GM18498 (cell line): ENCODE results near the gene ABCA8.
"Not testable (repeated sequence)": the region's sequence is repeated elsewhere in the genome, so short reads cannot be mapped to it uniquely, and the experiment has no call there.

Experiments
- ATAC-seq: cut with Tn5 transposase; IDR thresholded peaks from one replicate; pipeline ENCODE4 v1.9.1; 2021; ENCODE audit warnings: mild to moderate bottlenecking, moderate library complexity; ENCODE audit not compliant: unreplicated experiment

The ABCA8 gene

DNA sequence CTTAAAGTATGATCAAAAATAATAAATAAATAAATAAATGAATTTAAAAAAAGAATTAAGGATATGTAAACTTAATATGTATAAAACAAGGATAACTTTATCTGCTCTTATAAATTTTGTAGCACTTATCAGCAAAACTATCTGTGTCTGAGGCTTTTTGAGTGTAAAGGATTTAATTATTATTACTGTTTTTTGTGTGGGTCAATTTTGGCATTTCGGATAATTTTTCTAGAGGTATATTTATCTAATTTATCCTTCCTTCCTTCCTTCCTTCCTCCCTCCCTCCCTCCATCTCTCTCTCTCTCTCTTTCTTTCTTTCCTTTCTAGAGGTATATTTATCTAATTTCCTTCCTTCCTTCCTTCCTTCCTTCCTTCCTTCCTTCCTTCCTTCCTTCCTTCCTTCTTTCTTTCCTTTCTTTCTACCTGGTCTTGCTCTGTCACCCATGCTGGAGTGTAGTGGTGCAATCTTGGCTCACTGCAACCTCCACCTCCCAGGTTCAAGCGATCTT, 120.8 kb downstream of the ABCA8 start:
- ATAC-seq: no peak

DNA sequence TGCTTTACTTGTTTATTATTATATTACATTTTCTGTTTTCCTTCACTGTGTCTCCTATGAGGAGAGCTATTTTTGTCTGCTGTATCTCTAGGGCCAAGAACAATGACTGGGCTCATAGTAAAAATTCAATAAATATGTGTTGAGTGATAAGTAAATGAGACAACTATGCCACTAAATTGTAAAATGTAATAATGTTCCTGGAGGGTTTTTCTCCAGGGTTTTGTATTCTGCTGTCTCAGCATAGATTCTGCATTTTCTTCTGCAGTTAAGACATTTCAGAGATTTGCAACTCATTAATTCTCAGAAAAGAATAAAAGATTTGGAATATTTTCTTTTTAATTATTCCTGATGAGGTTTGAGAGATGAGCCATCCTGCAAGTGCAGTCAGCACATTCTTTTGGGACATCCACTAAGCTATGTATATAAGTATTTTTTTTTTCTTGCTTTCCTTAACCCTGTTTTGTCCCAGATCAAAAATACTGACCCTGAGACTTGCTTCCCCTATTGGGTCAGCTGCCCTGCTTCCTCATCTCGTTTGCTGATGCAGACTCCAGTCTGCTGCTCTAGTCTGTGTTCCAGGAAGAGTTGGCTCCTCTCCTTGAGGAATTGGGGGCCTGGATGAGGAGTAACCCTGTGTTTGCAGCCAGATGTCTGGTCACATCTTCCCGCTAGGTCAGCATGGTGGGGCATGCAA, 122.9 kb downstream of the ABCA8 start:
- ATAC-seq: no peak

DNA sequence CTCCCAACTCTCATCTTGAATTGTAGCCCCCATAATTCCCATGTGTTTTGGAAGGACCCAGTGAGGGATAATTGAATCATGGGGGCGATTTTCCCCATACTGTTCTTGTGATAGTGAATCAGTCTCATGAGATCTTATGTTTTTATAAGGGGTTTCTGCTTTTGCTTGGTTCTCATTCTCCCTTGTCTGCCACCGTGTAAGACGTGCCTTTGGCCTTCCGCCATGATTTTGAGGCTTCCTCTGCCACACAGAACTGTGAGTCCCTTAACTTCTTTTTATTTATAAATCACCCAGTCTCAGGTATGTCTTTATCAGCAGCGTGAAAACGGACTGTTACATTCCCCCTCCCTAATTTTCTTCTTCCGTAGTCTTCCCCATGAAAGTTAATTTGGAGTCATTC, 124.0 kb downstream of the ABCA8 start:
- no peak for ATAC-seq

DNA sequence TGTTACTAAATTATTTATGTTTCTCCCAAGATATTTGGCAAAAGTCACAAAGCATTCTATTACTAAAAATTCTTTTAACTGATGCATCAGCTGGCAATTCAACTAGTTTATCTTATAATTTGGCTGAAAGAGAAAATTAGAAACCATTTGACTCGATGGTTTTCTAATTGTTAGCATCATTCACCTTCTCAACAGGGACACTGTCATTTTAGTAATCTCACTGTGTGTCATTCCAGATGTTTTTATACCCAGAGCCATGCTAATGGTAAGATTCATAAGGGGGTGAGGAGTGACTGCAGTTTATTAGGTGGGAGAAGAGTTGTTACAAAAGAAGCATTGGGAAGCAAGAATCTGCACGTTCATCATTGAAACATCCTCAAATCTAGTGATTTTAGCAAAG, 124.9 kb downstream of the ABCA8 start:
- no peak for ATAC-seq

DNA sequence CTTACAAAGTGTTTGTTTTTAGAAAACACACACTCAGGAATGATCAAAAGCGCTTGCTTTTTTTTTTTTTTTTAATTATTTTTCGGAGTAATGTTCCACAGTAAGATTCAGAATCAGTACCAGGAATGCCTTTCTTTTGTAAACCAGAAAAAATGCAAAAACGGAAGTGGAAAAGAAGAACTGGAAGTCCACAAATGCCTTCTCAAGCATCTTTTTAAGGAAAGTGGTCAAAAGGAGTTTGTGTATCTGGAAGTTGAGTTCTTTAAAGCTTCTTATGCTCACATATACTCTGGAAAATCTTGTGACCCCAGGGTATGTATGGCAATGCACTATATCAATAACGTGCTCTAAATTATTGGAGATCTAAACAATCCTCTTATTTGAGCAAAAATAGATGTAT, 126.0 kb downstream of the ABCA8 start:
- ATAC-seq: no peak

DNA sequence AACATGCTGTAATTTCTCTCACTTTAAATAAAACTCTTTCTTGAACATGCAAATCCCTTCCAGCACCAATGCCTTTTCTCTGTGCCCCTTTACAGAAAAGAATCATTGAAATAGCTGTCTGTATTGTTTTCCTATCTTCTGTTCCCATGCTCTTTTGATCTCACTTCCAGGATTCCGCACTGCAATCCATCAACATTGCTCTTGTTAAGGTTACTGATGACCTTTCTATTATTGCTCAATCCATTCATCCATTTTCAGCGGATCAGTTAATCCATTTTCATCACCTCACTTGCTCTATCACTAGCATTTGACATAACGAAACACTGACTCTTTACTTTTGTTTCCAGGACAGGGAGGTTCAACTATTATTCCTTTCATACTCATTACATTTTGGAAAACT, 130.5 kb downstream of the ABCA8 start:
- ATAC-seq: no peak

DNA sequence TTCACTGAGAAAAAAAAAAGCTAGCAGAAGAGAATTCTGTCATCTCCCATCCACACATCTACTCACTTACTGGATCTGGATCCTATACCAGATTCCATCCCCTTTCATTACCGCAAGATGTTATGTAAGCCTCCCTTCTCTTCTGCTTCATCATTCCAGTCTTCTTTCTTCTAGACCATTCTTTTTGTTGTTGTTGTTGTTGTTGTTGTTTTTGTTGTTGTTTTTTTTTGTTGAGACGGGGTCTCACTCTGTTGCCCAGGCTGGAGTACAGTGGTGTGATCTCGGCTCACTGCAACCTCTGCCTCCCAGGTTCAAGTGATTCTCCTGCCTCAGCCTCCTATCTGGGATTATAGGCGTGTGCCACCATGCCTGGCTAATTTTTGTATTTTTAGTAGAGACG, 131.0 kb downstream of the ABCA8 start:
- ATAC-seq: not testable (repeated sequence)

DNA sequence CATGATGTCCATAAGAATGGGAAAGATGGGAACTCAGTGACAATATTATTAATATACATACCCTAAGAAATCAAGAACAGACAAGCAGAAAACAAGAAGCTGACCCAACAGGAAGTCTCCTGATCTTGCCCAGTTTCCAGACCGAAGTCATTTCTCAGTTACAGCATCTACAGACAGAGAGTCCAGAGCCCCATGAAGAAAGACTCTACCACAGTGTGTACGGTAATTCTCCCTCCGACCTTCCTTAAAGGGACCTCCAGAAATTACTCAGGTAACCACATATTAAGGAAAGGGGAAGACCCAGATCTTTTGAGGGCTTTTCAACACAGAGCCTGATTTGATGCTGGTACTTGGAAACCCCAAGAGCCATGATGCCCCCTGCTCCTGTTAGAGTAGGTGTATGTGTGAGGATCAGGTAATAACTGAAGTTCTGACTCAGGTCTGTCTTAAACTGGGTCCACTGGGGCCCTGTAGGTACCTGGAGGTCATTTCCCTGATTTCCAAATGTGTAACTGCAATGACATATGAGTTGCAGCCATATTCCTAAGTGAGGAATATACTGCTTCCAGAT, 132.4 kb downstream of the ABCA8 start:
- no peak for ATAC-seq

DNA sequence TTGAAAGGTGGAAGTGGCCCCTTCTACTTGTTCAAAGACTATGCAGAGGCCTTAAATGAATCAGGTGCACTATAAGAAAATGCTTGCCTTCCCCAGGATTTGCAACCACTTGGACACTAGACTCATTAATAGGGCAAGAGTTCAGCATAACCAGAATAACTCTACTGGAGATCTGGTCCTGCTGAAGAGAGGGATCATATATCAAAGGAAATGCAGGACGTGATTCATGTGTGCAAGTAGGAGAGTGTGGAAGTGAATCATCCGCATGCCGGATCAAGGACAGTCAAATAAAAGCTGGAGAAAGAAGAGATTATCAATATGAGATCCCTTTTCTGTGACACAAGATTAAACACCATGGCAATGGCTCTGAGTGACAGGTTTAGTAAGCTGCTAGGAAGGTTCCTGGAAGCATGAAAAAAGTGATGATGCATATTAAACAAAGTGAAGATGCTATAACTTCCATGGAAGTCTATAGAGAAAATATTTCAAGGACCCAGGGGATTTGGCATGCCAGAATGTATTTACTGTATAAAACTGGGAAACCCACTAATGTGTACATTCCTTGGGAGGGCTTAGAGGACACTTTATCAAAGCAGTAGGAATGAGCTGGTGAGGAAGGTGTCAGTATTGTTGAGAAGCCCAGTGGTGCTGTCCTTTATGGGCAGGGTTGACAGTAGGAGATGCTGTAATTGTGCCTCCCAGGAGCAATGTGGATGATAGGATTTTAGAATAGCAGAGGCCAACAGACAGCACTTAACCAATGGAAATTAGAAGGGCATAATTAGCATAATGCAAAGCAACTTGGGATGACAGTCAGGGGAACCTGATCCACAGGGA, 133.1 kb downstream of the ABCA8 start:
- ATAC-seq: no peak

DNA sequence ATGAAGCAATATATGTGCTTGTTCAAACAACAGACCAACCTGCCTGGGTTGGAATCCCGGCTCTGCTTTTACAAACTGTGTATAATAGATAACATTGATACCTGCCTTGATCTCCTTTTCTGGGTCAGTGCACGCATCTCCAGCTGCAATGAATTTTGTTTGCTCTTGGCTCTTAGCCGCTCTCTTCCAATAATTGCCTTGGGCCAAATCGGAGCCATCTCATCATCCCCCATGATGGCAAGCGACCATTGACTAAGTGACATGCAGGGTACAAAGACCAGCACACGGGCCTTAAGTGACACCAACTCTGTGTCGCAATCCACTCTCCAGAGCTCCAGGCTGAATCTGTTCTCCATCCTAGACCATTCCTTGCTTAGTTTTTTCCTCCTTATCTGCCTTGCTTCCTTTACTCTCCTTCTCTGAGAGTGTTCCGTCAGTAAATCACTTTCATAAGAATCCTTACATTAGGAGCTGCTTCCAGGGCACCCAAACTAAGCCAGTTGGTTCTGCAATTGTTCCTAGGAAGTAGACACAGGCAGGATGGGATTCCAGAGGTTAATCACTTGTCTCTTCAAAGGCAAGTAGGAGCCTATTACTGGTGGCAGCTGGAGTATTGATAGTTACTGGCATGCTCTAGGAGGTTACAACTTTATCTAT, 134.2 kb downstream of the ABCA8 start:
- no peak for ATAC-seq

DNA sequence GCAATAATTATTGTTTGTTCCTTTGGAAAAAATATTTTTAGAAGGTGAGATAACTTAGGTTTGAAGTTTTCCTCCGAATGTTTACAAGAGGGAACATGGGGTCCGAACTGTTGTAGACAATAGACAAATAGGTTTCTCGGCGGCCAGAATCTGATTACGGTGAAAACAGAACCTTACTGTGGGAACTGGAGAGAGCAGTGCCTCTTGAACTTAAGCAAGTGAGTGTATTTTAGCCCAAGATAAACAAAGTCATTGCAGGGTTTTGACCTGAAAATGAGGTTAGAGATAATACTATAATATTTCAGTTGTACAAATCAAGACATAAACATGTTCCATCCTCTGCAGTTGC, 134.7 kb downstream of the ABCA8 start:
- no peak for ATAC-seq

DNA sequence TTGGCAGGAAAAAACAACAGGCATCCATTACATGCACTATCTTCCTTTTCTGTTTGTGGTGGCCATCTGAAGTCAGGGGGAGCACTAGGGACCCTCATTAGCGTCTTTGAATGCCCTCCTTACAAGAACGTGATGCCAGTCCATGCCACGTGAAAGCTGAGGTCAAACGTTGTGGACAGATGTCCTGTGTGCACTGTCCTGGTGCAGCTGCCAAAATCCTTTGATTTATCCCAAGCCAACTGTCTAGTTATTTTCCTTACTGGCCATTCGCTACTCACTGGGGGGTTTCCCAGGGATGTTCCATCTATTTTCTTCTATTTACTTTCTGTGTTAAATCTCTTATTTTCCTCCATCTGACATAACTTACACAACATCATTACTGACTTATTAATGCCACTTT, 135.7 kb downstream of the ABCA8 start:
- ATAC-seq: no peak
